ENCODE results near the gene GPX6. TPM values are rescaled to one million over a fixed set of nuclear protein-coding genes. Genes with fewer than 3 reads are reported as not detected.

GPX6 gene
- total and polyA plus RNA-seq, 2 of the 13 experiments (the other 11 are each of a cell fraction or from before 2014, with no cell fraction given), result not detected

DNA sequence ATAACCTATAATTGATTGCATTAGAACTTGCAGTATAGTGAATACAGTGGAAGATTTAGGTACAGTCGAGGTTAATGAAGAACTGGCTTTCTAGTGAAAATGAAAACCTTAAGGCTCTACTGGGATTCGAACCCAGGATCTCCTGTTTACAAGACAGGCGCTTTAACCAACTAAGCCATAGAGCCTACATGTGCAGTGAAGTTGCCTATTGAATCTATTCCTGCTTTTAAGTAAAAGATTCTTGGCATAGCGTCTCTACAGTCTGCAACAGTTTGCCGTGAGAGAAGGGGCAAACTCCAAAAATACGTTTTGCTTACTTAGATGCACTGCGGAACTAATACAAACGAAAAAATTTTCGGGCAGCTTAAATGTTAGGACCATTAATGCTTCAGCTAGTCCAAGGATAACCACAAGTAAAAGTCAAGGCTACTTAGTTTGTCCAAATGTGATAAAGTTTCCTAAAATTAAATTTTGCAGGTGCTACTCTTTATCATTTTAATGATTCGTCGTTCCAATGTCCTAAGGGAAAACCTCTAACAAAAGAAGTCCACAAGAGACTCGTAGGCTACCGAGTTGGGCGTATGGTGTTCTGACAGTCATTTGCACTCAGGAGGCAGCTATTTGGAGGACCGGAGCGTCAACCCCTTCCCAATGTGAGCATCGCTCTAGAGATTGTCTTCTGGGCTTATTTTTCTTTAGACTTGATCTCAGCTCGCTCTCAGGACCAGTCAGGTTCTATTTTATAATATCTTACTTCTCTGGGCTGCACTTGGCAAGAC lies 41.0 kb downstream of the GPX6 start (continued):
- TF ChIP-seq, protein P1, sequence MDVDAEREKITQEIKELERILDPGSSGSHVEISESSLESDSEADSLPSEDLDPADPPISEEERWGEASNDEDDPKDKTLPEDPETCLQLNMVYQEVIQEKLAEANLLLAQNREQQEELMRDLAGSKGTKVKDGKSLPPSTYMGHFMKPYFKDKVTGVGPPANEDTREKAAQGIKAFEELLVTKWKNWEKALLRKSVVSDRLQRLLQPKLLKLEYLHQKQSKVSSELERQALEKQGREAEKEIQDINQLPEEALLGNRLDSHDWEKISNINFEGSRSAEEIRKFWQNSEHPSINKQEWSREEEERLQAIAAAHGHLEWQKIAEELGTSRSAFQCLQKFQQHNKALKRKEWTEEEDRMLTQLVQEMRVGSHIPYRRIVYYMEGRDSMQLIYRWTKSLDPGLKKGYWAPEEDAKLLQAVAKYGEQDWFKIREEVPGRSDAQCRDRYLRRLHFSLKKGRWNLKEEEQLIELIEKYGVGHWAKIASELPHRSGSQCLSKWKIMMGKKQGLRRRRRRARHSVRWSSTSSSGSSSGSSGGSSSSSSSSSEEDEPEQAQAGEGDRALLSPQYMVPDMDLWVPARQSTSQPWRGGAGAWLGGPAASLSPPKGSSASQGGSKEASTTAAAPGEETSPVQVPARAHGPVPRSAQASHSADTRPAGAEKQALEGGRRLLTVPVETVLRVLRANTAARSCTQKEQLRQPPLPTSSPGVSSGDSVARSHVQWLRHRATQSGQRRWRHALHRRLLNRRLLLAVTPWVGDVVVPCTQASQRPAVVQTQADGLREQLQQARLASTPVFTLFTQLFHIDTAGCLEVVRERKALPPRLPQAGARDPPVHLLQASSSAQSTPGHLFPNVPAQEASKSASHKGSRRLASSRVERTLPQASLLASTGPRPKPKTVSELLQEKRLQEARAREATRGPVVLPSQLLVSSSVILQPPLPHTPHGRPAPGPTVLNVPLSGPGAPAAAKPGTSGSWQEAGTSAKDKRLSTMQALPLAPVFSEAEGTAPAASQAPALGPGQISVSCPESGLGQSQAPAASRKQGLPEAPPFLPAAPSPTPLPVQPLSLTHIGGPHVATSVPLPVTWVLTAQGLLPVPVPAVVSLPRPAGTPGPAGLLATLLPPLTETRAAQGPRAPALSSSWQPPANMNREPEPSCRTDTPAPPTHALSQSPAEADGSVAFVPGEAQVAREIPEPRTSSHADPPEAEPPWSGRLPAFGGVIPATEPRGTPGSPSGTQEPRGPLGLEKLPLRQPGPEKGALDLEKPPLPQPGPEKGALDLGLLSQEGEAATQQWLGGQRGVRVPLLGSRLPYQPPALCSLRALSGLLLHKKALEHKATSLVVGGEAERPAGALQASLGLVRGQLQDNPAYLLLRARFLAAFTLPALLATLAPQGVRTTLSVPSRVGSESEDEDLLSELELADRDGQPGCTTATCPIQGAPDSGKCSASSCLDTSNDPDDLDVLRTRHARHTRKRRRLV (CRISPR knock-in tag; IDR thresholded peaks at IDR 0.05), result no peak
- 0 out of 2 replicates have a peak, but pooled peaks have one; percentile 15 for TF ChIP-seq ONECUT2 (CRISPR knock-in tag; IDR thresholded peaks at IDR 0.05)
- TF ChIP-seq, protein P2, sequence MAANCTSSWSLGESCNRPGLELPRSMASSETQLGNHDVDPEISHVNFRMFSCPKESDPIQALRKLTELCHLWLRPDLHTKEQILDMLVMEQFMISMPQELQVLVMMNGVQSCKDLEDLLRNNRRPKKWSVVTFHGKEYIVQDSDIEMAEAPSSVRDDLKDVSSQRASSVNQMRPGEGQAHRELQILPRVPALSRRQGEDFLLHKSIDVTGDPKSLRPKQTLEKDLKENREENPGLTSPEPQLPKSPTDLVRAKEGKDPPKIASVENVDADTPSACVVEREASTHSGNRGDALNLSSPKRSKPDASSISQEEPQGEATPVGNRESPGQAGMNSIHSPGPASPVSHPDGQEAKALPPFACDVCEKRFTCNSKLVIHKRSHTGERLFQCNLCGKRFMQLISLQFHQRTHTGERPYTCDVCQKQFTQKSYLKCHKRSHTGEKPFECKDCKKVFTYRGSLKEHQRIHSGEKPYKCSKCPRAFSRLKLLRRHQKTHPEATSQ (CRISPR knock-in tag; IDR thresholded peaks at IDR 0.05; ENCODE audit: borderline replicate concordance), result no peak
- no peak for TF ChIP-seq ZNF451 (CRISPR knock-in tag; IDR thresholded peaks at IDR 0.05)
- no peak for TF ChIP-seq ZNF550 (CRISPR knock-in tag; IDR thresholded peaks at IDR 0.05; ENCODE audit: borderline replicate concordance)
- TF ChIP-seq, protein P3, sequence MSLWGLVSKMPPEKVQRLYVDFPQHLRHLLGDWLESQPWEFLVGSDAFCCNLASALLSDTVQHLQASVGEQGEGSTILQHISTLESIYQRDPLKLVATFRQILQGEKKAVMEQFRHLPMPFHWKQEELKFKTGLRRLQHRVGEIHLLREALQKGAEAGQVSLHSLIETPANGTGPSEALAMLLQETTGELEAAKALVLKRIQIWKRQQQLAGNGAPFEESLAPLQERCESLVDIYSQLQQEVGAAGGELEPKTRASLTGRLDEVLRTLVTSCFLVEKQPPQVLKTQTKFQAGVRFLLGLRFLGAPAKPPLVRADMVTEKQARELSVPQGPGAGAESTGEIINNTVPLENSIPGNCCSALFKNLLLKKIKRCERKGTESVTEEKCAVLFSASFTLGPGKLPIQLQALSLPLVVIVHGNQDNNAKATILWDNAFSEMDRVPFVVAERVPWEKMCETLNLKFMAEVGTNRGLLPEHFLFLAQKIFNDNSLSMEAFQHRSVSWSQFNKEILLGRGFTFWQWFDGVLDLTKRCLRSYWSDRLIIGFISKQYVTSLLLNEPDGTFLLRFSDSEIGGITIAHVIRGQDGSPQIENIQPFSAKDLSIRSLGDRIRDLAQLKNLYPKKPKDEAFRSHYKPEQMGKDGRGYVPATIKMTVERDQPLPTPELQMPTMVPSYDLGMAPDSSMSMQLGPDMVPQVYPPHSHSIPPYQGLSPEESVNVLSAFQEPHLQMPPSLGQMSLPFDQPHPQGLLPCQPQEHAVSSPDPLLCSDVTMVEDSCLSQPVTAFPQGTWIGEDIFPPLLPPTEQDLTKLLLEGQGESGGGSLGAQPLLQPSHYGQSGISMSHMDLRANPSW (CRISPR knock-in tag; IDR thresholded peaks at IDR 0.05; ENCODE audit: borderline replicate concordance), result no peak
- TF ChIP-seq ZNF350 (CRISPR knock-in tag; IDR thresholded peaks at IDR 0.05; ENCODE audit: borderline replicate concordance, low read depth), result no peak
- 0 out of 2 replicates have a peak, but pooled peaks have one; percentile 36 for TF ChIP-seq ZSCAN12 (CRISPR knock-in tag; IDR thresholded peaks at IDR 0.05)
- no peak for TF ChIP-seq HNRNPUL1 (IDR thresholded peaks at IDR 0.05; ENCODE audit: low read depth, low read length)
- no peak for TF ChIP-seq NAIF1 (CRISPR knock-in tag; IDR thresholded peaks at IDR 0.05; ENCODE audit: borderline replicate concordance)
- TF ChIP-seq JARID2 (CRISPR knock-in tag; IDR thresholded peaks at IDR 0.05; ENCODE audit: insufficient replicate concordance), result no peak
- peak in 1 of 2 experiments; percentile 33; a peak in 1 of 4 replicates for TF ChIP-seq EP300 (IDR thresholded peaks at IDR 0.05; ENCODE audit: low read depth in 2 of 2, low read length in 2 of 2)
- TF ChIP-seq EP300 (CRISPR knock-in tag; IDR thresholded peaks at IDR 0.05; ENCODE audit: borderline replicate concordance), result no peak
- TF ChIP-seq, protein P4, sequence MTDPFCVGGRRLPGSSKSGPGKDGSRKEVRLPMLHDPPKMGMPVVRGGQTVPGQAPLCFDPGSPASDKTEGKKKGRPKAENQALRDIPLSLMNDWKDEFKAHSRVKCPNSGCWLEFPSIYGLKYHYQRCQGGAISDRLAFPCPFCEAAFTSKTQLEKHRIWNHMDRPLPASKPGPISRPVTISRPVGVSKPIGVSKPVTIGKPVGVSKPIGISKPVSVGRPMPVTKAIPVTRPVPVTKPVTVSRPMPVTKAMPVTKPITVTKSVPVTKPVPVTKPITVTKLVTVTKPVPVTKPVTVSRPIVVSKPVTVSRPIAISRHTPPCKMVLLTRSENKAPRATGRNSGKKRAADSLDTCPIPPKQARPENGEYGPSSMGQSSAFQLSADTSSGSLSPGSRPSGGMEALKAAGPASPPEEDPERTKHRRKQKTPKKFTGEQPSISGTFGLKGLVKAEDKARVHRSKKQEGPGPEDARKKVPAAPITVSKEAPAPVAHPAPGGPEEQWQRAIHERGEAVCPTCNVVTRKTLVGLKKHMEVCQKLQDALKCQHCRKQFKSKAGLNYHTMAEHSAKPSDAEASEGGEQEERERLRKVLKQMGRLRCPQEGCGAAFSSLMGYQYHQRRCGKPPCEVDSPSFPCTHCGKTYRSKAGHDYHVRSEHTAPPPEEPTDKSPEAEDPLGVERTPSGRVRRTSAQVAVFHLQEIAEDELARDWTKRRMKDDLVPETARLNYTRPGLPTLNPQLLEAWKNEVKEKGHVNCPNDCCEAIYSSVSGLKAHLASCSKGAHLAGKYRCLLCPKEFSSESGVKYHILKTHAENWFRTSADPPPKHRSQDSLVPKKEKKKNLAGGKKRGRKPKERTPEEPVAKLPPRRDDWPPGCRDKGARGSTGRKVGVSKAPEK (CRISPR knock-in tag; IDR thresholded peaks at IDR 0.05; ENCODE audit: borderline replicate concordance), result peak; percentile 81; the same call in 1 of the 2 replicates
